Measurements from ENCODE around the gene INTS1.
A peak's percentile ranks its signal among the peaks of the same experiment; 100 is the strongest.

Gene INTS1, protein sequence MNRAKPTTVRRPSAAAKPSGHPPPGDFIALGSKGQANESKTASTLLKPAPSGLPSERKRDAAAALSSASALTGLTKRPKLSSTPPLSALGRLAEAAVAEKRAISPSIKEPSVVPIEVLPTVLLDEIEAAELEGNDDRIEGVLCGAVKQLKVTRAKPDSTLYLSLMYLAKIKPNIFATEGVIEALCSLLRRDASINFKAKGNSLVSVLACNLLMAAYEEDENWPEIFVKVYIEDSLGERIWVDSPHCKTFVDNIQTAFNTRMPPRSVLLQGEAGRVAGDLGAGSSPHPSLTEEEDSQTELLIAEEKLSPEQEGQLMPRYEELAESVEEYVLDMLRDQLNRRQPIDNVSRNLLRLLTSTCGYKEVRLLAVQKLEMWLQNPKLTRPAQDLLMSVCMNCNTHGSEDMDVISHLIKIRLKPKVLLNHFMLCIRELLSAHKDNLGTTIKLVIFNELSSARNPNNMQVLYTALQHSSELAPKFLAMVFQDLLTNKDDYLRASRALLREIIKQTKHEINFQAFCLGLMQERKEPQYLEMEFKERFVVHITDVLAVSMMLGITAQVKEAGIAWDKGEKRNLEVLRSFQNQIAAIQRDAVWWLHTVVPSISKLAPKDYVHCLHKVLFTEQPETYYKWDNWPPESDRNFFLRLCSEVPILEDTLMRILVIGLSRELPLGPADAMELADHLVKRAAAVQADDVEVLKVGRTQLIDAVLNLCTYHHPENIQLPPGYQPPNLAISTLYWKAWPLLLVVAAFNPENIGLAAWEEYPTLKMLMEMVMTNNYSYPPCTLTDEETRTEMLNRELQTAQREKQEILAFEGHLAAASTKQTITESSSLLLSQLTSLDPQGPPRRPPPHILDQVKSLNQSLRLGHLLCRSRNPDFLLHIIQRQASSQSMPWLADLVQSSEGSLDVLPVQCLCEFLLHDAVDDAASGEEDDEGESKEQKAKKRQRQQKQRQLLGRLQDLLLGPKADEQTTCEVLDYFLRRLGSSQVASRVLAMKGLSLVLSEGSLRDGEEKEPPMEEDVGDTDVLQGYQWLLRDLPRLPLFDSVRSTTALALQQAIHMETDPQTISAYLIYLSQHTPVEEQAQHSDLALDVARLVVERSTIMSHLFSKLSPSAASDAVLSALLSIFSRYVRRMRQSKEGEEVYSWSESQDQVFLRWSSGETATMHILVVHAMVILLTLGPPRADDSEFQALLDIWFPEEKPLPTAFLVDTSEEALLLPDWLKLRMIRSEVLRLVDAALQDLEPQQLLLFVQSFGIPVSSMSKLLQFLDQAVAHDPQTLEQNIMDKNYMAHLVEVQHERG (N-terminal part only)

DNA sequence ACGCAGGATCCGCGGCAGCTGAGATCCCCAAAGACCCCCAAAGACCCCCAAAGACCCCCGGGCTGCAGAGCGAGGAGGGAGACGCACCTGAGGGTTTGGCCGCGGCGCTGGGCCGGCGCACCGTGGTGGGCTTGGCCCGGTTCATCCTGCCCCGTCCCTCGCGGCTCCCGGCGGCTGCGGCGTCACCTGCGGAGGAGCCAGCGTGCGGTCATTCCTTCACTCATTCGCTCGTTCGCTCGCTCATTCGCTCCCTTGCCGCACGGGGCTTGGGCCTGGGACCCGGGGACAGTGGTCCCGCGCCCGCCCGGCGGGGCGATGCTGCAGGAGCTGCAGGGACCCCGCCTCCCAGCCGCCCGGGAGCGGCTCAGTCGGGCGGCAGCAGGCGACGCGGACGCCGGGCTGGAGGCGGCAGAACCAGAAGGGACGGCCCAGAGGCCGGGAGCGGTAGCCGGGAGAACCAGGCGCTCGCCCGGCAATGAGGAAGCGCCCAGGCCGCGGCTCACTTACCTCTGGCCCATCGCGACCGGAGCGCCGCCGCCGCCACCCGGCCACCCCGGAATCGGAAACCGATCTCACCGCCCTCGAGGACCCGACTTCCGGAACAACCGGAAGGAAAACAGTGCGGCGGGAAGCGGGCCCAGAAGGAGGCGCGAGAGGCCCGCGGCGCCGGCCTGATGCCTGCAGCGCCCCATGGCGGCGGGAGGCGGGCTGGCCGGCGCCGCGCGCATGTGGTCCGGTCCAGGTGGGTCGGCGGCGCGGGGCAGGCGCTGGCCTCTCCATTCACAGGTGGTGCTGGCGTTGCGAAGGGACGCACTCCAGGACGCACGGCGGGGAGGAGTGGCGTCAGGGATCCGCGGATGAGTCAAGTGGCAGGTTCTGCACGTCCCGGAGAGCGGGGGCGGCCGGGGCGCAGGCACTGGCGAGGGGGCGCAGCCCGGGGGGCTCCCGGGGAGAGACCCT lies at the start of gene INTS1:
Gene INTS1 (minus strand): TSS at position 574 of the 960 bp plus-strand sequence. CDS start 429 bp downstream, at position 145.
- DNase-seq, result peak; percentile 86 to 88

DNA sequence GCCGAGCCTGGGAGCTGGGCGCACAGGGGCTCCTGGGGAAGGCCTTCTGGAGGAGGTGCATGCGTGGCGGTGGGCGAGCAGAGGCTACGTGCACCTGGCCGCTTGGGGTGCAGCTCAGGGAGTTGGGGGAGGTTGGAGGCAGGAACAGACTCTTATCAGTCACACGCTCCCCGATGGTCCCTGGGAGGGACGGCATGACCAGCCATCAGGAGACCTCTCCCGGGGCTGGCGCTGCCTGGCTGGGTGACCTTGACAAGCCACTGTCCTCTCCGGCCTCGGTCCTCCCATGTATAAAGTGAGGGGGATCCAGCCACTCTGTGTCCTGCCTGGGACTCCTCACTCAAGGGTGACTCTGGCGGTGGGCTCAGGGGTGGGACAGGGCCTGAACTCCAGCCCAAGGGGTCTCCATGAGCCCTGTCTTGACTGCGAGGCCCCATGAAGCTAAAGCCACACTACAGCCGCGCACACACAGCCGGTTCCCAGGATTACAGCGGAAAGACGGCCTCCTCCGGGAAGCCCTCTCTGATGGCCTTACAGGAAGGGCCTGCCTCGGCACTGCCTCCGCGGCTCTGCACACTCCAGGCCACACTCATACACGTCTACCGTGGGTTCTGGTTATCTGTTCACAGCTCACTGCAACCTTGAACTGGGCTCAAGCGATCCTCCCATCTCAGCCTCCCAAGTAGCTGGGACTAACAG lies 49.5 kb upstream of the INTS1 start:
- DNase-seq, result no peak

GRCh38 chr7:1552200-1552599 lies 48.0 kb upstream of the INTS1 start:
- DNase-seq, result no peak

DNA sequence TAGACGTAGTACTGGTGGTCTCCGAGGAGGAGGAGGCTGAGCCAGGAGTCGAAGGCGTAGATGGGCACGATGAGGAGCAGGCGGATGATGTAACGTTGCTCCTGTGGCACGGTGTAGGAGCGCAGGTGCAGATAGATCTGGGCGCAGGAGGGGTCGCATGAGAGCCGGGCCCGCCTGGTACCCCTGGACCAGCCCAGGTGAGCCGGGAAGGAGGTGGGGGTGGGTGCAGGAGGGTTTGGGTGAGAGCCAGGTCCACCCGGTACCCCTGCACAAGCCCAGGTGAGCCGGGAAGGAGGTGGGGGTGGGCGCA lies 46.6 kb upstream of the INTS1 start:
- DNase-seq, result no peak

GRCh38 chr7:1550005-1550845 lies 46.0 kb upstream of the INTS1 start:
- DNase-seq, result no peak

- DNase-seq, result no peak
Measured at GRCh38 chr7:1549357-1550004, 45.3 kb upstream of the INTS1 start.

GRCh38 chr7:1548944-1549343 lies 44.8 kb upstream of the INTS1 start:
- no peak for DNase-seq

- no peak for DNase-seq
Measured at GRCh38 chr7:1548438-1548831, 44.2 kb upstream of the INTS1 start.

- no peak for DNase-seq
Measured at GRCh38 chr7:1547777-1548437, 43.7 kb upstream of the INTS1 start.

DNA sequence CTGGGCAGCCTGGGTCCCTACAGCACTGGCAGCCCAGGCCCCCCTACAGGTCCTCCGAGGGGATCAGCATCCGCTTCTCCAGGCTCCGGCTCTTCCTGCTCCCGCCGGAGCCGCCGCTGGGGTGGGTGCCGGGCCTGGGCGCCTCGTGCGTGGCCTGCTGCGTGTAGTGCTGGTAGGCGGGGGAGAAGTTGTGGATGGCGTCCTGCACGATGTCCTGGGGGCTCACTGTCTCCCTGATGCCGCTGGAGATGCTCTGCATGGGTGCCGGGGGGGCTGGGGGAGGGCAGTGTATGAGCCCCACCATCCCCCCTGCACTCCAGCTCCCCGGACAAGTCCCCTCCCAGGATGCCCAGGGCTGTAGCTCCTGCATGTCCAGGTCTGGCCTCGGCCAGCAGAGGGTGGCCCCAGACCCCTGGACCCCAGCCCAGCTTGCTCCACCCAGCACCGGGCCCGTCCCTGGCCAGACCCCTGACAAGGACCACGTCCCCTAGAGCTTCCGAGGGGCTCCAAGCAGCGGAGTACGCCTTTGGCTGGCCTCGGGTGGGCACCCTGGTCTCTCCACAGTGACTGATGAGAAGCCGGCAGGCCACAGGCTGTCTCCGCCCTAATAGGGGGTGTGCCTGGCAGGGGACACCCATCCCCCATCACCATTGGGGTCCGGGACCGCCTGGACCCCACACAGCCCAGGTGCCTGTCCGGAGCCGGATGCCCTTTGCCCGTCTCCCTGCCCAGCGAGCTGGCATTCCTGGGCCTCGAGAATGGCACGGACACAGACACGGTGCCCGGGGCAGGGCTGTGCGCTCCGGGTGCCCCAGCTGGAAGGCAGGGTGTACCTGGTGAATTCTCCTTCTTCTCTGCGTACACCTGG lies 43.0 kb upstream of the INTS1 start:
- no peak for DNase-seq

- no peak for DNase-seq
Measured at GRCh38 chr7:1546274-1546908, 42.2 kb upstream of the INTS1 start.

- no peak for DNase-seq
Measured at GRCh38 chr7:1545417-1546246, 41.4 kb upstream of the INTS1 start.

GRCh38 chr7:1544896-1545416 lies 40.8 kb upstream of the INTS1 start:
- no peak for DNase-seq

- no peak for DNase-seq
Measured at GRCh38 chr7:1544178-1544895, 40.1 kb upstream of the INTS1 start.

GRCh38 chr7:1543826-1544177 lies 39.6 kb upstream of the INTS1 start:
- DNase-seq, result no peak
